Hepatocyte (in vitro differentiated cells): ENCODE data around the gene ABLIM1. TPM values are rescaled to one million over a fixed set of nuclear protein-coding genes. Genes with fewer than 3 reads are reported as not detected.

ENCODE experiments used
- DNase-seq: peaks from one replicate; pipeline ENCODE4 v3.0.0-alpha.2; 2016; ENCODE audit warnings: low spot score
- H2AFZ ChIP-seq: fragments of 200-600 bp; sonication (generic); 2 replicates; pipeline ENCODE4 v1.6.0; 2016; ENCODE audit warnings: antibody characterized with exemption, mild to moderate bottlenecking
- H3K27ac ChIP-seq: fragments of 200-600 bp; sonication (generic); 2 replicates; pipeline ENCODE4 v1.5.1; 2016; ENCODE audit warnings: mild to moderate bottlenecking
- H3K27me3 ChIP-seq: fragments of 200-600 bp; sonication (generic); 2 replicates; pipeline ENCODE4 v1.6.1; 2016
- H3K36me3 ChIP-seq: fragments of 200-600 bp; sonication (generic); replicated peaks from 2 replicates; pipeline ENCODE4 v1.5.1; 2016; ENCODE audit warnings: low read depth; ENCODE audit not compliant: insufficient read depth
- H3K4me1 ChIP-seq: fragments of 200-600 bp; sonication (generic); 2 replicates; pipeline ENCODE4 v1.5.1; 2016; ENCODE audit warnings: mild to moderate bottlenecking, moderate library complexity; ENCODE audit not compliant: insufficient read depth
- H3K4me2 ChIP-seq: fragments of 200-600 bp; sonication (generic); 2 replicates; pipeline ENCODE4 v1.6.0; 2016
- H3K4me3 ChIP-seq: fragments of 200-600 bp; sonication (generic); 2 replicates; pipeline ENCODE4 v1.5.1; 2016; ENCODE audit warnings: mild to moderate bottlenecking
- H3K79me2 ChIP-seq: fragments of 200-600 bp; sonication (generic); 2 replicates; pipeline ENCODE4 v1.6.0; 2017; ENCODE audit warnings: mild to moderate bottlenecking
- H3K9me2 ChIP-seq: fragments of 200-600 bp; sonication (generic); replicated peaks from 2 replicates; pipeline ENCODE4 v1.6.0; 2017; ENCODE audit warnings: mild to moderate bottlenecking; ENCODE audit not compliant: insufficient read depth
- H3K9me3 ChIP-seq: fragments of 200-600 bp; sonication (generic); 2 replicates; pipeline ENCODE4 v1.5.1; 2016; ENCODE audit warnings: low read depth, mild to moderate bottlenecking
- H4K20me1 ChIP-seq: fragments of 200-600 bp; sonication (generic); 2 replicates; pipeline ENCODE4 v1.6.0; 2016; ENCODE audit warnings: mild to moderate bottlenecking; ENCODE audit not compliant: insufficient read depth, poor library complexity, severe bottlenecking
- EZH2 ChIP-seq: fragments of 200-600 bp; sonication (generic); IDR thresholded peaks from 2 replicates; pipeline ENCODE4 v1.6.1; 2016; ENCODE audit warnings: antibody characterized with exemption, mild to moderate bottlenecking, borderline replicate concordance
- EZH2phosphoT487 ChIP-seq: fragments of 200-600 bp; sonication (generic); IDR thresholded peaks from one replicate; pipeline ENCODE4 v1.6.1; 2018; ENCODE audit warnings: antibody characterized with exemption, mild to moderate bottlenecking, low read depth, moderate library complexity; ENCODE audit not compliant: unreplicated experiment, severe bottlenecking
- WGBS: methylation state at CpG from one replicate; pipeline ENCODE4 v1.1.6; 2016; ENCODE audit warnings: low lambda C conversion rate; ENCODE audit errors: missing lambda C conversion rate; 5-methylcytosine and 5-hydroxymethylcytosine counted together
- polyA plus RNA-seq: library from polyadenylated mRNA; unstranded; fragments of >200 nt; fragmentation: Nextera tagmentation; extraction: Ambion mirVana; gene quantifications from 2 replicates; pipeline ENCODE4 v1.2.1, GENCODE V29; 2016
- total RNA-seq: library from RNA; depleted of rRNA; stranded (reverse); fragments of >200 nt; gene quantifications from 2 replicates; pipeline ENCODE4 v1.2.3, GENCODE V29; 2014
- TF ChIP-seq, protein P1 (sequence below): fragments of 200-600 bp; sonication (generic); IDR thresholded peaks from 2 replicates; pipeline ENCODE4 v1.5.1; 2016; ENCODE audit warnings: antibody characterized with exemption, mild to moderate bottlenecking; ENCODE audit not compliant: poor library complexity

ABLIM1 gene
- total and polyA plus RNA-seq, 2 experiments from 2014 or later: 20.8 to 31.6 TPM

DNA sequence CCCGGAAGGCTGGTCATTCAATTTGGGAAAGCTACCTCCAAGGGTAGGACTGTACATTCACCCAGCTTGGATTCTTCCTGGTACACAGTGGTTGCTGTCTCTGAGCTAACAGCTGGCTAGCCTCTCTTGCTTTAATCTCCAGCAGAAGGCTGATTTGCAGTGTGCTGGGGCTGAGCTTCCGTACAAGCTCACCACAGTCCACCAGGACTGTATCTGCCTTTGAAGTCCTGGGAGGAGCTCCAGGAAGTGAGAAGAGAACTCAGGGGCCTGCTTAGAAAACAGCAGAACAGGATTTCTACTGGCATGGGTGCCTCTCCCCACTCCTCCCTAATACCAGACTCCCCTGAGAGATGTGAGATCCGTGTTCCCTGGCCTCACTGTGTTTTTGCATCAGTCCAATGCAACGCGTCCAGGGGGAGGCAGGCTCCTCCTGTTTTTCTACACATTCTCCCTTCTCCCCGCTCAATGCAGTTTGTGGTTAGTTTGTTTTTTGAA is 260.4 kb downstream of the ABLIM1 start:
- Histone ChIP-seq H3K36me3 (no peaks in the 10 kb centered on the region), H3K27ac (no peak overlapping the region), H4K20me1 (no peaks in the 10 kb centered on the region), H3K9me2 (no peaks in the 10 kb centered on the region), H3K79me2 (no peaks in the 10 kb centered on the region), H3K4me2 (peak overlapping the region; percentile 6), H3K9me3 (no peaks in the 10 kb centered on the region), H3K4me1 (peaks cover 22% of the 10 kb centered on the region), H3K4me3 (no peak overlapping the region), H3K27me3 (peaks cover 12% of the 10 kb centered on the region), H2AFZ (no peak overlapping the region)
- DNase-seq: peak; percentile 48
- WGBS: 53% methylated on average over 6 of the region's 6 CpGs
- TF ChIP-seq EZH2phosphoT487: no peak
- TF ChIP-seq, protein P1, sequence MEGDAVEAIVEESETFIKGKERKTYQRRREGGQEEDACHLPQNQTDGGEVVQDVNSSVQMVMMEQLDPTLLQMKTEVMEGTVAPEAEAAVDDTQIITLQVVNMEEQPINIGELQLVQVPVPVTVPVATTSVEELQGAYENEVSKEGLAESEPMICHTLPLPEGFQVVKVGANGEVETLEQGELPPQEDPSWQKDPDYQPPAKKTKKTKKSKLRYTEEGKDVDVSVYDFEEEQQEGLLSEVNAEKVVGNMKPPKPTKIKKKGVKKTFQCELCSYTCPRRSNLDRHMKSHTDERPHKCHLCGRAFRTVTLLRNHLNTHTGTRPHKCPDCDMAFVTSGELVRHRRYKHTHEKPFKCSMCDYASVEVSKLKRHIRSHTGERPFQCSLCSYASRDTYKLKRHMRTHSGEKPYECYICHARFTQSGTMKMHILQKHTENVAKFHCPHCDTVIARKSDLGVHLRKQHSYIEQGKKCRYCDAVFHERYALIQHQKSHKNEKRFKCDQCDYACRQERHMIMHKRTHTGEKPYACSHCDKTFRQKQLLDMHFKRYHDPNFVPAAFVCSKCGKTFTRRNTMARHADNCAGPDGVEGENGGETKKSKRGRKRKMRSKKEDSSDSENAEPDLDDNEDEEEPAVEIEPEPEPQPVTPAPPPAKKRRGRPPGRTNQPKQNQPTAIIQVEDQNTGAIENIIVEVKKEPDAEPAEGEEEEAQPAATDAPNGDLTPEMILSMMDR: peak; percentile 29

DNA sequence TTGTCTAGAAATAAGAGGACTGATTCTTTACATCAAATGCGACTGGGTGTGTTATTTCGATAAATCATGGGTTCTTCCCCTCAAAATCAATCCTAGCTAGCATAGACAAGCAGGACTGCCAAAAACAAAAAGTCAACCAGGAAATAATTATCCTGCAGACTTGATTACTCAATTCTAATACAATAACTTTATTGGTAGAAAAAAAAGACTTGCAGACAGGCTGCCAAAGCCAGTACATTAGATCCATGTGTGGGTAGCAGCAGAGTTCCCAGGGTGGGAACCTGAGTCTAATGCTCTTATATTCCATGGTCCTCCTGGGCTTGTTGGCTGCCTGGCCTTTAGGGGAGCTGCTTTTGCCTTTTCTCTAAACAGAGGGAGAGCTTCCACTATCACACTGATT is 261.6 kb downstream of the ABLIM1 start:
- no peak overlapping the region for H2AFZ ChIP-seq
- DNase-seq: no peak
- H4K20me1 ChIP-seq: no peaks in the 10 kb centered on the region
- H3K36me3 ChIP-seq: no peaks in the 10 kb centered on the region
- no peak for TF ChIP-seq EZH2
- no peak overlapping the region for H3K27ac ChIP-seq
- H3K27me3 ChIP-seq: peaks cover under 1% of the 10 kb centered on the region
- no peak overlapping the region for H3K4me3 ChIP-seq
- no peaks in the 10 kb centered on the region for H3K79me2 ChIP-seq
- WGBS: 97% methylated on average over 2 of the region's 2 CpGs
- H3K4me1 ChIP-seq: peaks cover 13% of the 10 kb centered on the region
- H3K9me2 ChIP-seq: no peaks in the 10 kb centered on the region
- H3K4me2 ChIP-seq: no peak overlapping the region
- no peaks in the 10 kb centered on the region for H3K9me3 ChIP-seq

DNA sequence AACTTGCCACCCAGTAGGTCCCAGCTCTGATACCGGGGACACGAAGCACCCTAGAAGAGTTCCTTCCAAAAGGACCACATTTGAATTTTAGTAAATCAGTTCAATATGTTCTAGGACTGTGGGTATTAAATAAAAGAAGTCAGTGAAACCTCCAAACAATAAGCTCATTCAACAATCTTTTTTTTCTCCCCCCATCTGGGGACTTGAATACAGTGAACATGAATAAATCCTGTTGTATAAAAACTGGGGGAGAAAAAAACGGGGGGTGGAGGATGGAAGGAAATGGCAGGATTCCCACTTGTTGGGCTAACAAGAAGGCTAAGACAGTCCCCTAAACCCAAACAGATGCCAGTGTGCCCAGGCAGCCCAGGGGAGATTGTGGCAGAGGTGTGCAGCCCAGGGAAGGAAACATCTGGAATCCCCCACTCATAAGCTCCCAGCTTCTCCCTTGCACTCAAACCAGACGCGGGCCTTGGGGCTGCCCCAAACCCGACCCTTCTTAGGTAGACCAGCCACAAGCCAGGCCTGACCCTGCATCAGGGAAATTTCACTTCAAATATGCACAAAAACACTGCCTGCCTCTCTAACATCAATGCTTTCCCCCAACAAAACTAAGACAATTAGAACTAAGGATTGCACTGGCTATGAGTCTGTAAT is 262.6 kb downstream of the ABLIM1 start:
- Histone ChIP-seq H3K9me2 (no peaks in the 10 kb centered on the region), H3K27ac (no peak overlapping the region), H3K4me2 (no peak overlapping the region), H3K27me3 (no peaks in the 10 kb centered on the region), H3K79me2 (no peaks in the 10 kb centered on the region), H3K9me3 (no peaks in the 10 kb centered on the region), H3K4me1 (peaks cover 9% of the 10 kb centered on the region), H3K36me3 (no peaks in the 10 kb centered on the region), H4K20me1 (no peaks in the 10 kb centered on the region), H3K4me3 (no peak overlapping the region), H2AFZ (no peak overlapping the region)
- no peak for TF ChIP-seq EZH2phosphoT487
- no peak for TF ChIP-seq EZH2
- TF ChIP-seq, protein P1: no peak
- whole genome bisulfite sequencing: 91% methylated on average over 6 of the region's 6 CpGs
- DNase-seq: no peak

DNA sequence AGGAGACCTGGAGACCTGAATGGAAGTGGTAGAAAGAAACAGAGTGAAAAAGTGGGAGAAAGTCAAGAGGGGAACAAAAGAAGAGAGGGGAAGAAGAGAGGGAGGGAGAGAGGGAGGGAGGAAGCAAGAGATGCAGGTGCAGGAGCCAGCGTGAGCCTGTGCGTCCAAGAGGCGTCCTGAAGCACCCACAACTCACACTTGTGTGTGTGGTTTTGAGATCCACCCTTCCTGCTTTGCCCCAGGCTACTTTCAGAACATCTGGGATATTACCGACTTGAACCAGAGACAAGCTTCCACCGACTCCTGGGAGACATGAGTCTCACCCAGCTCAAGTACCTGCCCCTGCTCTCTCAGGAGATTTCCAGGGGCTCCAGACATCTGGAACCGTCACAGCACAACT is 263.5 kb downstream of the ABLIM1 start:
- Histone ChIP-seq H3K4me3 (no peak overlapping the region), H3K4me1 (peaks cover 9% of the 10 kb centered on the region), H3K9me3 (no peaks in the 10 kb centered on the region), H2AFZ (no peak overlapping the region), H3K4me2 (no peak overlapping the region), H3K36me3 (no peaks in the 10 kb centered on the region), H3K27me3 (no peaks in the 10 kb centered on the region), H3K9me2 (no peaks in the 10 kb centered on the region), H3K79me2 (no peaks in the 10 kb centered on the region), H4K20me1 (no peaks in the 10 kb centered on the region), H3K27ac (no peak overlapping the region)
- no peak for DNase-seq
- WGBS: 90% methylated on average over 6 of the region's 6 CpGs
- no peak for TF ChIP-seq EZH2
- TF ChIP-seq, protein P1: no peak
- no peak for TF ChIP-seq EZH2phosphoT487
